HEK293 (cell line): ENCODE results near the gene ASIP.

Source experiments
- CTCF ChIA-PET: fragments of 350-600 bp; formaldehyde crosslinking; extraction: SDS; loops from one replicate; lab custom pipeline; 2021; ENCODE audit warnings: antibody characterized with exemption; lab: Yijun Ruan, JAX
- POLR2A ChIA-PET: fragments of 300-600 bp; formaldehyde crosslinking; extraction: SDS; loops from one replicate; lab custom pipeline; 2020; ENCODE audit warnings: antibody characterized with exemption, inconsistent platforms; lab: Yijun Ruan, JAX
- H3K27ac ChIP-seq: fragments of 200-500 bp; sonication (Bioruptor generic); 2 replicates; pipeline ENCODE4 v1.5.1; 2014; ENCODE audit warnings: low read depth, low read length, control low read depth, inconsistent platforms; ENCODE audit errors: extremely low read depth
- H3K36me3 ChIP-seq, 2 experiments: fragments of 200-500 bp in 1 of 2; sonication (Bioruptor generic) in 1 of 2; 1 replicate in 1 of 2; 2 replicates in 1 of 2; pipeline ENCODE4 v1.5.1; 2014 to 2017; ENCODE audit warnings: inconsistent platforms in 2 of 2, low read length in 2 of 2; ENCODE audit not compliant: control insufficient read depth in 2 of 2, insufficient read depth in 1 of 2
- H3K4me1 ChIP-seq: fragments of 200-500 bp; sonication (Bioruptor generic); 2 replicates; pipeline ENCODE4 v1.5.1; 2014; ENCODE audit warnings: mild to moderate bottlenecking, low read length, inconsistent platforms; ENCODE audit not compliant: control insufficient read depth, insufficient read depth
- H3K4me3 ChIP-seq: 2 replicates; pipeline ENCODE4 v1.5.1; 2011; ENCODE audit warnings: low read depth, mild to moderate bottlenecking, control low read depth, low read length, moderate library complexity
- H3K9me3 ChIP-seq: fragments of 200-500 bp; sonication (Bioruptor generic); 2 replicates; pipeline ENCODE4 v1.5.1; 2014; ENCODE audit warnings: low read depth, low read length, inconsistent platforms; ENCODE audit not compliant: control insufficient read depth, insufficient read depth
- GLI2 ChIP-seq: fragments of 450-650 bp; formaldehyde crosslinking; IDR thresholded peaks from 2 replicates; pipeline ENCODE4; 2017; ENCODE audit warnings: missing biosample characterization, missing genetic modification characterization, low read depth, borderline replicate concordance
- HOXA7 ChIP-seq: sonication (generic); formaldehyde crosslinking; IDR thresholded peaks from 2 replicates; pipeline ENCODE4 v1.8.1; 2022; ENCODE audit warnings: missing genetic modification reagents, borderline replicate concordance
- INSM2 ChIP-seq: fragments of 450-650 bp; formaldehyde crosslinking; IDR thresholded peaks from 2 replicates; pipeline ENCODE4 v1.5.1; 2016; ENCODE audit warnings: missing biosample characterization, missing genetic modification characterization
- PRDM10 ChIP-seq: fragments of 450-650 bp; formaldehyde crosslinking; IDR thresholded peaks from 2 replicates; pipeline ENCODE4 v1.5.1; 2016; ENCODE audit warnings: missing biosample characterization, missing genetic modification characterization
- SALL2 ChIP-seq: fragments of 450-650 bp; formaldehyde crosslinking; IDR thresholded peaks from 2 replicates; pipeline ENCODE4 v1.5.0; 2017; ENCODE audit warnings: missing biosample characterization, mild to moderate bottlenecking, missing genetic modification characterization, borderline replicate concordance
- SETDB1 ChIP-seq: IDR thresholded peaks from one replicate; pipeline ENCODE4 v1.6.1; 2017; ENCODE audit warnings: mild to moderate bottlenecking, low read length, moderate library complexity, mixed read lengths; ENCODE audit not compliant: insufficient read length
- ZBTB1 ChIP-seq: fragments of 450-650 bp; formaldehyde crosslinking; IDR thresholded peaks from 2 replicates; pipeline ENCODE4 v1.5.1; 2016; ENCODE audit warnings: missing biosample characterization, missing genetic modification characterization
- ZBTB20 ChIP-seq: fragments of 450-650 bp; formaldehyde crosslinking; IDR thresholded peaks from 2 replicates; pipeline ENCODE4 v1.5.1; 2016; ENCODE audit warnings: missing biosample characterization, missing genetic modification characterization
- ZFP3 ChIP-seq: fragments of 450-650 bp; formaldehyde crosslinking; IDR thresholded peaks from 2 replicates; pipeline ENCODE4 v1.5.1; 2016; ENCODE audit warnings: low read depth, missing biosample characterization, missing genetic modification characterization
- ZNF146 ChIP-seq: fragments of 450-650 bp; formaldehyde crosslinking; IDR thresholded peaks from 2 replicates; pipeline ENCODE4 v1.5.1; 2016; ENCODE audit warnings: missing biosample characterization, missing genetic modification characterization
- ZNF16 ChIP-seq: fragments of 450-650 bp; formaldehyde crosslinking; IDR thresholded peaks from 2 replicates; pipeline ENCODE4 v1.5.1; 2016; ENCODE audit warnings: low read depth, missing biosample characterization, missing genetic modification characterization
- ZNF26 ChIP-seq: fragments of 450-650 bp; formaldehyde crosslinking; IDR thresholded peaks from 2 replicates; pipeline ENCODE4 v1.5.1; 2016; ENCODE audit warnings: missing biosample characterization, missing genetic modification characterization
- ZNF274 ChIP-seq, 2 experiments: fragments of 200-500 bp in 1 of 2; fragments of 450-650 bp in 1 of 2; sonication (Bioruptor generic) in 1 of 2; formaldehyde crosslinking in 1 of 2; IDR thresholded peaks; 2 replicates each; pipeline versions ENCODE4 v1.5.1 to v1.6.1; 2014 to 2016; ENCODE audit warnings: borderline replicate concordance in 1 of 2, inconsistent platforms in 1 of 2, low read length in 1 of 2, missing biosample characterization in 1 of 2, missing genetic modification characterization in 1 of 2
- ZNF324 ChIP-seq: fragments of 450-650 bp; formaldehyde crosslinking; IDR thresholded peaks from 2 replicates; pipeline ENCODE4 v1.5.1; 2016; ENCODE audit warnings: missing biosample characterization, missing genetic modification characterization
- ZNF366 ChIP-seq: fragments of 450-650 bp; formaldehyde crosslinking; conservative IDR thresholded peaks from 2 replicates; pipeline ENCODE4 v1.5.1; 2016; ENCODE audit warnings: missing biosample characterization, missing genetic modification characterization
- ZNF416 ChIP-seq: fragments of 450-650 bp; formaldehyde crosslinking; IDR thresholded peaks from 2 replicates; pipeline ENCODE4 v1.5.1; 2016; ENCODE audit warnings: missing biosample characterization, missing genetic modification characterization
- ZNF555 ChIP-seq: fragments of 450-650 bp; formaldehyde crosslinking; conservative IDR thresholded peaks from 2 replicates; pipeline ENCODE4 v1.5.1; 2017; ENCODE audit warnings: missing biosample characterization, mild to moderate bottlenecking, missing genetic modification characterization, inconsistent platforms
- ZNF660 ChIP-seq: fragments of 450-650 bp; IDR thresholded peaks from 2 replicates; pipeline ENCODE4 v1.5.1; 2018; ENCODE audit warnings: missing biosample characterization, mild to moderate bottlenecking, missing genetic modification characterization
- ZNF791 ChIP-seq: fragments of 450-650 bp; formaldehyde crosslinking; IDR thresholded peaks from 2 replicates; pipeline ENCODE4 v1.5.1; 2016; ENCODE audit warnings: missing biosample characterization, missing genetic modification characterization
- ZNF843 ChIP-seq: fragments of 450-650 bp; formaldehyde crosslinking; IDR thresholded peaks from 2 replicates; pipeline ENCODE4 v1.5.1; 2016; ENCODE audit warnings: missing biosample characterization, missing genetic modification characterization
- TF ChIP-seq, protein P1 (sequence below): fragments of 450-650 bp; formaldehyde crosslinking; IDR thresholded peaks from 2 replicates; pipeline ENCODE4 v1.5.1; 2016; ENCODE audit warnings: missing biosample characterization, missing genetic modification characterization
- TF ChIP-seq, protein P2 (sequence below): fragments of 450-650 bp; formaldehyde crosslinking; IDR thresholded peaks from 2 replicates; pipeline ENCODE4 v1.5.1; 2016; ENCODE audit warnings: missing biosample characterization, missing genetic modification characterization

ASIP gene

DNA sequence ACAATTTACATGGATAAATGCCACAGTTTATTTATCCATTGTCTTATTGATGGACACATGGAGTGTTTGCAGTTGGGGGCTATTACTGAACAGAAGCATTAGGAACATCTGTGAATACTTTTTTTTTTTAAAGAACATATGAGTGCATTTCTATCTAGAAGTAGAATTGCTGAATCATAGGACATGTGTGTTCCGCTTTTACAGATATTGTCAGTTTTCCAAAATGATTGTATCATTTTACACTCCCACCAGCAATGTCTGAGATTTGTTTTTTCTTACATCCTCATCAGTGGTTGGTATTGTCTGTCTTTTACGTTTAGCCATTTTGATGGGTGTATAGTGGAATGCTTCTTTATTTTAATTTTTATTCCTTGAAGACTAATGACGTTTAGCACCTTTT lies 42.0 kb upstream of the ASIP start:
- H3K9me3 ChIP-seq: no peaks in the 10 kb centered on the region
- TF ChIP-seq, protein P1, sequence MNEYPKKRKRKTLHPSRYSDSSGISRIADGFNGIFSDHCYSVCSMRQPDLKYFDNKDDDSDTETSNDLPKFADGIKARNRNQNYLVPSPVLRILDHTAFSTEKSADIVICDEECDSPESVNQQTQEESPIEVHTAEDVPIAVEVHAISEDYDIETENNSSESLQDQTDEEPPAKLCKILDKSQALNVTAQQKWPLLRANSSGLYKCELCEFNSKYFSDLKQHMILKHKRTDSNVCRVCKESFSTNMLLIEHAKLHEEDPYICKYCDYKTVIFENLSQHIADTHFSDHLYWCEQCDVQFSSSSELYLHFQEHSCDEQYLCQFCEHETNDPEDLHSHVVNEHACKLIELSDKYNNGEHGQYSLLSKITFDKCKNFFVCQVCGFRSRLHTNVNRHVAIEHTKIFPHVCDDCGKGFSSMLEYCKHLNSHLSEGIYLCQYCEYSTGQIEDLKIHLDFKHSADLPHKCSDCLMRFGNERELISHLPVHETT (tag by site-specific recombination): no peak
- TF ChIP-seq SETDB1: no peak
- no peak for TF ChIP-seq HOXA7 (CRISPR knock-in tag)
- no peak for TF ChIP-seq SALL2 (tag by site-specific recombination)
- TF ChIP-seq ZNF416 (tag by site-specific recombination): no peak
- TF ChIP-seq ZNF843: no peak
- no peak for TF ChIP-seq ZNF26 (tag by site-specific recombination)
- no peak for TF ChIP-seq ZFP3
- no peak for TF ChIP-seq INSM2 (tag by site-specific recombination)
- no peak for TF ChIP-seq ZNF366 (tag by site-specific recombination)
- TF ChIP-seq, all 188 proteins: peak for 0
- H3K4me1 ChIP-seq: 0 out of 2 replicates have a peak, but pooled peaks cover 2% of the 10 kb centered on the region
- H3K27ac ChIP-seq: no peak overlapping the region
- POLR2A ChIA-PET: no interaction called here
- H3K36me3 ChIP-seq: no peaks in the 10 kb centered on the region
- no peak overlapping the region for H3K4me3 ChIP-seq
- CTCF ChIA-PET: interaction anchor here (1.7 kb wide), 1 partner anchor 8 kb away, joined by 6 read pairs; no protein-coding TSS in a partner anchor

- H3K4me1 ChIP-seq: 0 out of 2 replicates have a peak, but pooled peaks cover 2% of the 10 kb centered on the region
- H3K36me3 ChIP-seq: no peaks in the 10 kb centered on the region
- POLR2A ChIA-PET: no interaction called here
- CTCF ChIA-PET: interaction anchor here (0.8 to 1.7 kb wide), 2 partner anchors 9 to 353 kb away, joined by 3 to 6 read pairs; no protein-coding TSS in a partner anchor
- no peak overlapping the region for H3K27ac ChIP-seq
- H3K9me3 ChIP-seq: no peaks in the 10 kb centered on the region
- H3K4me3 ChIP-seq: no peak overlapping the region
- no peak for TF ChIP-seq ZNF324 (tag by site-specific recombination)
- no peak for TF ChIP-seq ZNF366 (tag by site-specific recombination)
- no peak for TF ChIP-seq ZNF274 (IDR thresholded peaks at IDR 0.05; ENCODE audit: low read length)
- TF ChIP-seq ZNF274 (tag by site-specific recombination; IDR thresholded peaks at IDR 0.05; ENCODE audit: borderline replicate concordance): no peak
- TF ChIP-seq ZNF791 (tag by site-specific recombination): no peak
- no peak for TF ChIP-seq ZNF146 (tag by site-specific recombination)
- no peak for TF ChIP-seq ZBTB20 (tag by site-specific recombination)
- TF ChIP-seq, protein P2, sequence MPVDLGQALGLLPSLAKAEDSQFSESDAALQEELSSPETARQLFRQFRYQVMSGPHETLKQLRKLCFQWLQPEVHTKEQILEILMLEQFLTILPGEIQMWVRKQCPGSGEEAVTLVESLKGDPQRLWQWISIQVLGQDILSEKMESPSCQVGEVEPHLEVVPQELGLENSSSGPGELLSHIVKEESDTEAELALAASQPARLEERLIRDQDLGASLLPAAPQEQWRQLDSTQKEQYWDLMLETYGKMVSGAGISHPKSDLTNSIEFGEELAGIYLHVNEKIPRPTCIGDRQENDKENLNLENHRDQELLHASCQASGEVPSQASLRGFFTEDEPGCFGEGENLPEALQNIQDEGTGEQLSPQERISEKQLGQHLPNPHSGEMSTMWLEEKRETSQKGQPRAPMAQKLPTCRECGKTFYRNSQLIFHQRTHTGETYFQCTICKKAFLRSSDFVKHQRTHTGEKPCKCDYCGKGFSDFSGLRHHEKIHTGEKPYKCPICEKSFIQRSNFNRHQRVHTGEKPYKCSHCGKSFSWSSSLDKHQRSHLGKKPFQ (tag by site-specific recombination): no peak
- no peak for TF ChIP-seq ZNF16 (tag by site-specific recombination)
- no peak for TF ChIP-seq PRDM10 (tag by site-specific recombination)
- TF ChIP-seq ZNF660: no peak
- TF ChIP-seq ZBTB1 (tag by site-specific recombination): no peak
- TF ChIP-seq ZNF555 (tag by site-specific recombination): no peak
- TF ChIP-seq GLI2 (tag by site-specific recombination): no peak
Measured at GRCh38 chr20:34200023-34200422, 41.2 kb upstream of the ASIP start.
